ENCODE data around the gene NSMF. TPM values are rescaled to one million over a fixed set of nuclear protein-coding genes. Genes with fewer than 3 reads are reported as not detected.

NSMF gene
- total and polyA plus RNA-seq, 4 donors: 13.8 to 39.8 (median 30.1) TPM

DNA sequence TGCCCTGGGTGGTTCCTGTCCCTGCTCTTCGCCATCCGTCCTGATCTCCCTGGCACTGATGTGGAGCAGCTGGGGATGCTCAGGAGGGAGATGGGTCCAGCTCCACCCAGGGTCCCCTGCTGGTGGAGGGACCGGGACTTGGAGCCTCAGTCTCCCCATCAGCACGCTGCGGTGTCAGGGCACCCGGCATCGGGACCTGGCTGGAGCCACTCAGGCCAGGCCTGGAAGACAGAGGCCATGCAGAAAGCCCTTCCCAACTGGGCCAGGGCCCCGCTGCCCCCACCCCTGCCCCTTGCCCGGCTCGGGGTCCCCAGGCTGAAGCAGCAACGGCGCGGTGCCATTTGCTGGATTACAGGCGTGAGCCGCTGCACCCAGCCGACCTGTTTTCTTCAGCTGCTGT lies 40.3 kb upstream of the NSMF start:
- no peak overlapping the region for H3K27ac ChIP-seq (ENCODE audit: low read depth in 1 of 2, low read length in 1 of 2)
- WGBS, 2 donors: 94 to 99% methylated on average over 16 of the region's 16 CpGs
- H3K27me3 ChIP-seq (ENCODE audit: control insufficient read depth in 3 of 3, insufficient read depth in 3 of 3, low read length in 2 of 3): no peaks in the 10 kb centered on the region
- no peak overlapping the region for H3K9ac ChIP-seq (ENCODE audit: insufficient read depth in 1 of 2, low read length in 2 of 2)
- H3K4me3 ChIP-seq: no peak overlapping the region
- peaks cover 0 to 4% (median 0%) of the 10 kb centered on the region in 4 donors for H3K36me3 ChIP-seq (ENCODE audit: control insufficient read depth in 4 of 4, insufficient read depth in 4 of 4, low read length in 4 of 4)
- H3K9me3 ChIP-seq (ENCODE audit: control insufficient read depth in 4 of 4, insufficient read depth in 3 of 4, low read length in 3 of 4): no peaks in the 10 kb centered on the region
- H3K4me1 ChIP-seq (ENCODE audit: control insufficient read depth in 5 of 5, insufficient read depth in 5 of 5, low read length in 5 of 5): peaks cover 0 to 1% (median 0%) of the 10 kb centered on the region in 5 donors
- DNase-seq (no peak), ATAC-seq (ENCODE audit: insufficient read depth, low FRiP score) (no peak)
- TF ChIP-seq, protein P1, sequence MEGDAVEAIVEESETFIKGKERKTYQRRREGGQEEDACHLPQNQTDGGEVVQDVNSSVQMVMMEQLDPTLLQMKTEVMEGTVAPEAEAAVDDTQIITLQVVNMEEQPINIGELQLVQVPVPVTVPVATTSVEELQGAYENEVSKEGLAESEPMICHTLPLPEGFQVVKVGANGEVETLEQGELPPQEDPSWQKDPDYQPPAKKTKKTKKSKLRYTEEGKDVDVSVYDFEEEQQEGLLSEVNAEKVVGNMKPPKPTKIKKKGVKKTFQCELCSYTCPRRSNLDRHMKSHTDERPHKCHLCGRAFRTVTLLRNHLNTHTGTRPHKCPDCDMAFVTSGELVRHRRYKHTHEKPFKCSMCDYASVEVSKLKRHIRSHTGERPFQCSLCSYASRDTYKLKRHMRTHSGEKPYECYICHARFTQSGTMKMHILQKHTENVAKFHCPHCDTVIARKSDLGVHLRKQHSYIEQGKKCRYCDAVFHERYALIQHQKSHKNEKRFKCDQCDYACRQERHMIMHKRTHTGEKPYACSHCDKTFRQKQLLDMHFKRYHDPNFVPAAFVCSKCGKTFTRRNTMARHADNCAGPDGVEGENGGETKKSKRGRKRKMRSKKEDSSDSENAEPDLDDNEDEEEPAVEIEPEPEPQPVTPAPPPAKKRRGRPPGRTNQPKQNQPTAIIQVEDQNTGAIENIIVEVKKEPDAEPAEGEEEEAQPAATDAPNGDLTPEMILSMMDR (IDR thresholded peaks at IDR 0.05; ENCODE audit: control extremely low read depth, extremely low read depth): no peak

DNA sequence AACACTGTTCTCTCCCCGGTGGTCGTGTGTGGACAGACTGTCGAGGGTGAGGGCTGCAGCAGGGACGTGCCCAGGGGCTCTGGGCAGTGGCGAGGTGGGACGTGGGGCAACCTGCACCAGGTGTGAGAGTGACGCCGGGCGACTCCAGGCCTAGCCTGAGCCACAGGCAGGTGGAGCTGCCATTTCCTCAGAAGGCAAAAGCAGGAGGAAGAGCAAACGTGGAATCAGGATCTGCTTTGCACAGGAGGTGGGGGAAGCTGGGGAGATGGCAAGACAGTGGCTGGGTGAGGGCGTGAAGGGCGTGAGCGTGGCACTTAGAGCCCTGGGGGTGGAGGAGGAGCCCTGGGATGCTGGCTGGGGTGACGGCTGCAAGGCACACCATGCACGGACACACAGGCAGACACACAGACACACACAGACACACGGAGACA lies 39.6 kb upstream of the NSMF start:
- Histone ChIP-seq H3K4me3 (no peak overlapping the region), H3K4me1 (ENCODE audit: control insufficient read depth in 5 of 5, insufficient read depth in 5 of 5, low read length in 5 of 5) (peaks cover 0 to 3% (median 0%) of the 10 kb centered on the region in 5 donors), H3K27me3 (ENCODE audit: control insufficient read depth in 3 of 3, insufficient read depth in 3 of 3, low read length in 2 of 3) (no peaks in the 10 kb centered on the region), H3K36me3 (ENCODE audit: control insufficient read depth in 4 of 4, insufficient read depth in 4 of 4, low read length in 4 of 4) (peaks cover 0 to 4% (median 0%) of the 10 kb centered on the region in 4 donors), H3K27ac (ENCODE audit: low read depth in 1 of 2, low read length in 1 of 2) (no peak overlapping the region), H3K9ac (ENCODE audit: insufficient read depth in 1 of 2, low read length in 2 of 2) (no peak overlapping the region), H3K9me3 (ENCODE audit: control insufficient read depth in 4 of 4, insufficient read depth in 3 of 4, low read length in 3 of 4) (no peaks in the 10 kb centered on the region)
- no peak for ATAC-seq (ENCODE audit: insufficient read depth, low FRiP score)
- WGBS, 2 donors: 88 to 90% methylated on average over 16 of the region's 16 CpGs
- DNase-seq: no peak
- TF ChIP-seq, protein P1 (IDR thresholded peaks at IDR 0.05; ENCODE audit: control extremely low read depth, extremely low read depth): no peak

DNA sequence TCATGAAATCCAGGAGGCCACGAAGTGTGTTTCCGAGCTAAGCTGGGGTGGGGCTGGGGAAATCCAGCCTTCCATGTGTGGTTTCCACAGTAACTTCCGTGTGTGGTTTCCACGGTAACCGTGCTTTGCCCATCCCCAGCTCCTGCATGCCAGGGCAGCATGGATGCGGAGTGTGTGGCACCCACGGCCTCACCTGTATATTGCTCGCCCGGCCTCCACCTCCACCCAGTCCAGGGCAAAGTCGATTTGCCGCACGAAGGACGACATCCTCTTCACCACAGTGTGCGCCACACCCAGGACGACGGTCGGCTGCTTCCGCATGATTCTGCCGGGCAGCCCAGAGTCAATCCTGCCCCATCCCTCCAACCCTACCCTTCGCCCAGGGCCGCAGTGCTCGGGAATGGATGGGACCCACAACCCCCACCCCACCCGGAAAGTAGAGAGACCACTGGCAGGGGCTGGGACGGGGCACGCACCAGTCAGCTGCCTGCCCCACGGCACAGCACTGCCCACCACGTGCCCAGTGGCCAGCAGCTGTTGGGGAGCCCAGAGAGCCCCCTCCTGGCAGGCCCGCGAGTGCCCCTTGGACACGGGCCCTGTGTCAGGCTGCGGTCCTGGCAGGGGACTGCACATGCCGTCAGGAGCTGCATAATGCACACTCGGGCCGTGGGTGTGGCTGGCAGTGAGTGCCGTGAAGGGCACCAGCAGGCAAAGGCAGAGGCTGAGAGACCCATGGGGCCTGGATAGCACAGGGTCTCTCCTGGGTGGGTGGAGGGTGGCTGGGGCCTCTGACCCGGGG lies 39.0 kb upstream of the NSMF start:
- Histone ChIP-seq H3K9me3 (ENCODE audit: control insufficient read depth in 4 of 4, insufficient read depth in 3 of 4, low read length in 3 of 4) (no peaks in the 10 kb centered on the region), H3K27ac (ENCODE audit: low read depth in 1 of 2, low read length in 1 of 2) (no peak overlapping the region), H3K4me1 (ENCODE audit: control insufficient read depth in 5 of 5, insufficient read depth in 5 of 5, low read length in 5 of 5) (peaks cover 0 to 3% (median 0%) of the 10 kb centered on the region in 5 donors), H3K9ac (ENCODE audit: insufficient read depth in 1 of 2, low read length in 2 of 2) (no peak overlapping the region), H3K36me3 (ENCODE audit: control insufficient read depth in 4 of 4, insufficient read depth in 4 of 4, low read length in 4 of 4) (peaks cover 0 to 4% (median 0%) of the 10 kb centered on the region in 4 donors), H3K27me3 (ENCODE audit: control insufficient read depth in 3 of 3, insufficient read depth in 3 of 3, low read length in 2 of 3) (no peaks in the 10 kb centered on the region), H3K4me3 (no peak overlapping the region)
- 88 to 89% methylated on average over 36 of the region's 36 CpGs for WGBS, 2 donors
- ATAC-seq (ENCODE audit: insufficient read depth, low FRiP score): no peak
- DNase-seq: no peak
- TF ChIP-seq, protein P1 (IDR thresholded peaks at IDR 0.05; ENCODE audit: control extremely low read depth, extremely low read depth): no peak

All from lung (tissue), 12 donors.